ENCODE results near the gene OR6B2. TPM values are rescaled to one million over a fixed set of nuclear protein-coding genes. Genes with fewer than 3 reads are reported as not detected.

OR6B2 gene
- total RNA-seq, 2 experiments from 2014 or later = not detected

- peak; percentile 25 for DNase-seq
- POLR2A ChIA-PET = interaction anchor here (0.6 kb wide), 1 partner anchor 370 kb away, joined by 3 read pairs; no protein-coding TSS in a partner anchor
- Mint-ChIP-seq H3K27ac (no peak overlapping the region), H3K4me1 (no peaks in the 10 kb centered on the region), H3K27me3 (no peaks in the 10 kb centered on the region), H3K36me3 (ENCODE audit: low read depth) (peaks cover 29% of the 10 kb centered on the region), H3K4me3 (no peak overlapping the region), H3K9me3 (no peaks in the 10 kb centered on the region)
- CTCF ChIA-PET = interaction anchor here (0.9 to 2.4 kb wide), 15 partner anchors 9 to 969 kb away, joined by 3 to 17 read pairs (median 5); partner anchors contain the start of gene NDUFA10
Measured at GRCh38 chr2:239991689-239992314, 38.4 kb downstream of the OR6B2 start.

DNA sequence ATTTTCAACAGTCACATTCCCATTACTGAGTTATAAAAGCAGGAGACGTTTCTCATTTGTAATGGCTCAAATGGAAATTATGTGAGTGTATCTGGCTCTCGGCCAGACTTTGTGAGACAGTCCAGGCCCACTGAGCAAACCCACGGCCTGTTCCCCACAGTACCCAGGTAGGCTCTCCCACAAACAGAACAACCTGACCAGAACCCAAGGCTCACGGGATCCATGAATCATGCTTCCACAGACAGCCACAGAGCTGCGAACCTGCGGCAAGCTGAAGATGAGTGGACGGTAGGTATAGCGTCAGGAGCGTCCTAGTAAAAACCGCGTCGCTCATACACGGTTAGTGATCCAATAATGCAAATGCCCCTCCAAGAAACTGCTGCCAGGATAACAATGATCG is 39.3 kb downstream of the OR6B2 start:
- Mint-ChIP-seq H3K27me3 (no peaks in the 10 kb centered on the region), H3K9me3 (no peaks in the 10 kb centered on the region), H3K27ac (no peak overlapping the region), H3K4me3 (no peak overlapping the region), H3K36me3 (ENCODE audit: low read depth) (peaks cover 38% of the 10 kb centered on the region), H3K4me1 (no peaks in the 10 kb centered on the region)
- ChIA-PET CTCF (interaction anchor here (0.9 to 2.4 kb wide), 7 partner anchors 10 to 100 kb away, joined by 3 to 17 read pairs (median 5); partner anchors contain the start of gene NDUFA10), POLR2A (interaction anchor here (1.5 kb wide), 1 partner anchor 153 kb away, joined by 3 read pairs; no protein-coding TSS in a partner anchor)
- DNase-seq = no peak

- Mint-ChIP-seq H3K4me3 (no peak overlapping the region), H3K9me3 (no peaks in the 10 kb centered on the region), H3K27ac (no peak overlapping the region), H3K4me1 (no peaks in the 10 kb centered on the region), H3K27me3 (no peaks in the 10 kb centered on the region), H3K36me3 (ENCODE audit: low read depth) (peaks cover 55% of the 10 kb centered on the region)
- CTCF ChIA-PET = no interaction called here
- POLR2A ChIA-PET = no interaction called here
- no peak for DNase-seq
Measured at GRCh38 chr2:239985356-239985755, 44.9 kb downstream of the OR6B2 start.

- Mint-ChIP-seq H3K9me3 (no peaks in the 10 kb centered on the region), H3K4me1 (no peaks in the 10 kb centered on the region), H3K27me3 (no peaks in the 10 kb centered on the region), H3K4me3 (no peak overlapping the region), H3K36me3 (ENCODE audit: low read depth) (peaks cover 50% of the 10 kb centered on the region), H3K27ac (no peak overlapping the region)
- DNase-seq = no peak
- POLR2A ChIA-PET = no interaction called here
- CTCF ChIA-PET = interaction anchor here (1.1 kb wide), 1 partner anchor 49 kb away, joined by 3 read pairs; no protein-coding TSS in a partner anchor
Measured at GRCh38 chr2:239984421-239985194, 45.6 kb downstream of the OR6B2 start.

- Mint-ChIP-seq H3K27me3 (no peaks in the 10 kb centered on the region), H3K27ac (no peak overlapping the region), H3K36me3 (ENCODE audit: low read depth) (peaks cover 43% of the 10 kb centered on the region), H3K4me1 (no peaks in the 10 kb centered on the region), H3K9me3 (no peaks in the 10 kb centered on the region), H3K4me3 (no peak overlapping the region)
- ChIA-PET CTCF (no interaction called here), POLR2A (no interaction called here)
- DNase-seq = no peak
Measured at GRCh38 chr2:239983004-239983778, 47.0 kb downstream of the OR6B2 start.

Other genes starting within 250 kb of the OR6B2 start
- gene NDUFA10, start 5.1 kb downstream of the OR6B2 start, total RNA-seq = 100 to 1,000 TPM; 103 to 104 TPM
- gene OR6B3, start 23.1 kb upstream of the OR6B2 start, total RNA-seq = not detected
- 10 to 100 TPM; 95.5 to 96.2 TPM for gene COPS9, start 105.9 kb upstream of the OR6B2 start, total RNA-seq
- gene OTOS, start 110.2 kb upstream of the OR6B2 start, total RNA-seq = not detected

All from activated CD4-positive, alpha-beta memory T cell treated with anti-CD3 and anti-CD28 coated beads, Interleukin-2, amount 10 ng/mL, durations not matched to agents 7 days and 5 days (primary cell).